GM21723 (cell line): ENCODE measurements around the gene KCNJ6.
"Not testable (repeated sequence)": the region's sequence is repeated elsewhere in the genome, so short reads cannot be mapped to it uniquely, and the experiment has no call there.

Source experiments
- ATAC-seq: cut with Tn5 transposase; IDR thresholded peaks from one replicate; pipeline ENCODE4 v1.9.1; 2021; ENCODE audit warnings: mild to moderate bottlenecking, moderate library complexity; ENCODE audit not compliant: unreplicated experiment

The KCNJ6 gene

DNA sequence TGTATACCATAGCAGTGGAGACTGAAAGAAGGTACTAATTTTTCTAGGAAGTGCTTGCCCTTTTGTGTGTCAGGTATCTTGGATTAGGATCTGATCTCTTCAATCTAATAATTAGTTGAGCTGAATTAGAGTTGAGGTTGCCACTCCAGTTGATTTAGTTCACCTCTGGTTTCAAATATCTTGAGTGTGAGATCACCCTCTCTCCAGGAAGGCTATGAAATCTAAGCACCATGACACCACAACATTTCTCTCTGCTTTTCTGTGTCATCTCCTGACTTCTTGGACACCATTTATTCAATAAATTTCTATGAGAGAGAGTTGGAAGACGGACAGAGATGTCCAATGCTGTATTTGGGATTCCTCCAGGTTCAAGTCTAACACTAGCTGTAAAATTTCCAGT lies 336.9 kb downstream of the KCNJ6 start:
- no peak for ATAC-seq

GRCh38 chr21:37578471-37579126 lies 337.7 kb downstream of the KCNJ6 start:
- ATAC-seq: no peak

DNA sequence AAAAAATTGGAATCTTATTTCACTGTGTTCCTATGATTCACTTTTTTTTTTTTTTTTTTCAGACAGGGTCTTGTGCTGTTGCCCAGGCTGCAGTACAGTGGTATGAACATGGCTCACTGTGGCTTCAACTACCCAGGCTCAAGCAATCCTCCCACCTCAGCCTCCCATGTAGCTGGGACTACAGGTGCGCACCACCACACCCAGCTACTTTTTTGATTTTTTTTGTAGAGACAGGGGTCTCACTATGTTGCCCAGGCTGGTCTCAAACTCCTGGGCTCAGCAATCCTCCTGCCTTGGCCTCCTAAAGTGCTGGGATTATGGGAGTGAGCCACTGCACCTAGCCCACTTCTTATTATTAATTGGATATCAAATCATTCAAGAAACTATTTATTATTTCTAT lies 339.3 kb downstream of the KCNJ6 start:
- not testable (repeated sequence) for ATAC-seq

GRCh38 chr21:37575580-37575979 lies 340.7 kb downstream of the KCNJ6 start:
- ATAC-seq: no peak

DNA sequence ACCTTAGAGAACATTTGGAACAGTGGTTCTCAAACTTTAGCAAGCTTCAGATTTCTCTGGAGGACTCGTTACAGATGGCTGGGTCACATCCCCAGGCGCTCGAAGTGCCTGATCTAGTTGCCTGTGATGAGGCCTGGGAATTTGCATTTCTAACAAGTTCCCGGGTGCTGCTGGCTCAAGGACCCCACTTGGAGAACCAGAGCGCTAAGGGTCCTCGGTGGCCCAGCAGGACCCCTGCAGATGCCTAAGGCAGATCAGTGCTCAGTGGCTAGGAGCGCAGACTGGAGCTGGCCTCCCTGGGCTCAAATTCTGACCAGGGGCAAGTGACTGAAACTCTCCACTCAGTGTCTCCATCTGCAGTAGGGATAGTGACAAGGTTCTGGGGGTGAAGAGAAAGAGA lies 341.5 kb downstream of the KCNJ6 start:
- ATAC-seq: no peak

DNA sequence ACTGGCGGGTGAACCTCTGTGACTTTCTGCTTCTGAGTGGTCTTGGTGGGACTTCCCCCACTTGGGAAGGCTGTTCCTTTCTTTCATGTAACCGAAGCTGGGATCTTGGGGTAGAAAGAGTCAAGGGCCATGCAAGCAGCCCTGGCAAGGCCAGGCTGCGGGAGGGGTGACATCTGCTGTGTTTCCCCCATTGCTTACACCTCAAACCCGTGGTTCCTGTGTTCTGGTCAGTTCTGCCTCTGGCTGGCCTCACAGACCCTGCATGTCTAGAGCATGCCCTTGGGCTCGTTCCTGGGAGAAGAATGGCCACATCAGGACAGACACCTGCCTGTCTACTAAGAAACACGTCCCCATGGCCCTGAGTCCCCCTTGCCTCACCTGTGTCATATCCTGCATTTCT lies 341.9 kb downstream of the KCNJ6 start:
- ATAC-seq: no peak

DNA sequence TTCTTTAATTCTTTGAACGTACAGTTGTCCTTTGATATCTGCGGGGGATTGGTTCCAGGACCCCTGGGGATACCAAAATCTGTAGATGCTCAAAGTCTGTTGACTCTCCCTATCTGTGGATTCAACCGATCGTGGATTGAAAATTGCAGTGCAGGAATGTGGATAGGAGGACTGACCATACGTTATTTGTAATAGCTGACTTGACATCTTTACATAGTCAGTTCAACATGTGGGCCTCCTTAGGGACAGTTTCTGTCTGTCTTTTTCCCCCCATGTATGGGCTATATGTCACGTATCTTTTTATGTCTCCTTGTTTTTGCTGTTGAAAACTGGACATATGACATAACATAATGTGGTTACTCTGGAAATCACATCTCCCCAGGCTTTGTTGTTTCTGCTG lies 344.8 kb downstream of the KCNJ6 start:
- no peak for ATAC-seq

- ATAC-seq: no peak
Measured at GRCh38 chr21:37568916-37569315, 347.3 kb downstream of the KCNJ6 start.

- ATAC-seq: no peak
Measured at GRCh38 chr21:37568415-37568814, 347.8 kb downstream of the KCNJ6 start.

- no peak for ATAC-seq
Measured at GRCh38 chr21:37566790-37567615, 349.3 kb downstream of the KCNJ6 start.

GRCh38 chr21:37565530-37566223 lies 350.6 kb downstream of the KCNJ6 start:
- no peak for ATAC-seq

- ATAC-seq: no peak
Measured at GRCh38 chr21:37564924-37565529, 351.2 kb downstream of the KCNJ6 start.

DNA sequence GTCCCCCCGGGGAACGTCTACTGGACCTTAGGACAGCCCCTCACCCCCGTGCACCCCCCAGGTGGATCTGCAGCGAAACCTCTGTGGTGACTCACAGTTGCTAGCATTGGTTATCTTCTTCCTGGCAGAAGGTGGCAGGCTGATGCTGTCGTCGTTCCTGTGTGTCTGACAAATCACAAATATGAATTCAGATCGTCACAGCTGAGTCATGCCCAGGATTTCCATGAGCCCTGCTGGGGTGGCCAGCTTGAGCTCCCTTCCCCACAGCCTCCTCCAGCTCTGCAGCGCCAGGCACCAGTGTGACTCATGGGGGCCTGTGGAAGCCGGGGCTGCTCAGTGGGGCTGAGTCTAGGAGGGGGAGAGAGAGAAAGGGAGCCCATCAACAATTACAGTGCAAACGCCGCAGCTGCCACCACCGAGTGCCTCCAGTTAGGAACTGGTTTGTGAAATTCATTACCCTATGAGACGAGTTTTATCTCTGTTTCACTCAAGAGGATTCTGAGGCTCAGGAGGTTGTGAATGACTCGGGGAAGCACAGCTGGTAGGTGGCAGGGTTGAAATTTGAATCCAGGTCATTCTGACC lies 351.8 kb downstream of the KCNJ6 start:
- peak; percentile 57 for ATAC-seq

DNA sequence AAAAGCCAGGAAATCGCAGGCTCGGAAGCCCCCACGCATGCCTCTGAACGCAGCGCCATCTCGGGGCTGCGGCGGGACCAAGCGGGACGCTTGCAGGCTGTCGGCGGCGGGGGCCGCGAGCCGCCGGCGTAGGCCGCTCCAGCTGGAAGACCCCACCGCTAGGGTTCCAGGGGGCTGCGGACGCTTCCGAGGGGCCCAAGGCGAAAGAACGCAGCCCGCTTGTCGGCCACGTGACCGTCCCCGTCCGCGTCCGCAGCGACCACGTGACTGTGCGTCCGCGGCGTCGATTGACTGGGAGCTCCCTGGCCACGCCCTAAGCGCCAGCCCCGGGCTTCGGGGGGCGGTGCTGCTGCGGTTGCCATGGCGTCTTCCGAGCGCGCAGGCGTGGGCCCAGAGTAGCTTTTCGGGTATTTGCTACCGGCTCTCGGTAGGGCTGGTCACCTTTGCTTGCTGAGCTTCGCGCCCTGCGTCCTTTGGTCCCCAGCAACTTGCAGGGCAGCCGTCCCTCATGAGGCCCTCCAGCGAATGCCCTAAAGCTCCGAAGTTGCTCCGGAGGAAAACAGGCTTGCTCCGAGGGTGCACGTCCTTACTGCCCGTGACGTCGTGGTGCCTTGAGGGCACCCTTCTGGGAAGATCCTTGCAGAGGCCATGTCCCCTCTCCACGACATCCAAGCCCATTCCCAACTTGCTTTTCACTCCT lies 352.5 kb downstream of the KCNJ6 start:
- peak; percentile 83 for ATAC-seq

- ATAC-seq: peak; percentile 15
Measured at GRCh38 chr21:37562920-37563640, 353.2 kb downstream of the KCNJ6 start.

- no peak for ATAC-seq
Measured at GRCh38 chr21:37561941-37562919, 354.0 kb downstream of the KCNJ6 start.

GRCh38 chr21:37561506-37561905 lies 354.8 kb downstream of the KCNJ6 start:
- ATAC-seq: no peak

DNA sequence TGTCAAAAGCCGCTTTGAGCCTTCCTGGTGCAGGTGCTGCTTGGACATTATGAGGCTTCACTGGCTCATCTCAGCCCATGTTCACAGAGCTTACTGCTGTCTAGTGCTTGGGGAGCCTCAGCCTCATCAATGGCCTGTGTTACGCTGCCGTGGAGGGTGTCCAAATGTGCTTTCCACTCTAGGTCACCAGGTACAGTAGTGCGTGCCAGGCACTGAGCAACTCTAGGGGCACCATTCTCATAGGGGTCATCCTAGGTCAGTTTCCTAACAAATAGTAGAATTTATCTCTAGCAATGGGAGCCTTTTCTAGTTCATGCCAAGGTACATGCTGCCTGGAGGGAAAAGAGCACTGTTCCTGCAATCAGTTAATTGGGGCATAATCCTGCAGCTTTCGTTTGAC lies 355.9 kb downstream of the KCNJ6 start:
- no peak for ATAC-seq
